GM19328 (cell line): Measurements from ENCODE around the gene EFL1.
A peak's percentile ranks its signal among the peaks of the same experiment; 100 is the strongest.
"Not testable (repeated sequence)": the region's sequence is repeated elsewhere in the genome, so short reads cannot be mapped to it uniquely, and the experiment has no call there.

Experiments
- ATAC-seq: cut with Tn5 transposase; IDR thresholded peaks from one replicate; pipeline ENCODE4 v1.9.1; 2021; ENCODE audit warnings: mild to moderate bottlenecking, moderate library complexity; ENCODE audit not compliant: unreplicated experiment

The EFL1 gene

GRCh38 chr15:82262422-82263026 is at the start of gene EFL1, which contains the start of gene SAXO2:
Gene EFL1, minus strand, starts transcription at chr15:82262734. Its CDS starts 956 bp downstream, at chr15:82261778.
Gene SAXO2, plus strand, starts transcription at chr15:82262818. Its CDS starts 62 bp downstream, at chr15:82262880.
- peak; percentile 95 for ATAC-seq

GRCh38 chr15:82311321-82311720 is 48.8 kb upstream of the EFL1 start:
- ATAC-seq = not testable (repeated sequence)

- no peak for ATAC-seq
These were observed 47.3 kb upstream of the EFL1 start for GRCh38 chr15:82309802-82310201.

- no peak for ATAC-seq
These were observed 45.2 kb upstream of the EFL1 start for GRCh38 chr15:82307714-82308081.

- ATAC-seq = no peak
These were observed 44.5 kb upstream of the EFL1 start for GRCh38 chr15:82306791-82307713.

GRCh38 chr15:82305621-82306048 is 43.1 kb upstream of the EFL1 start:
- no peak for ATAC-seq

GRCh38 chr15:82304778-82305090 is 42.2 kb upstream of the EFL1 start:
- ATAC-seq = no peak

GRCh38 chr15:82303956-82304777 is 41.6 kb upstream of the EFL1 start:
- no peak for ATAC-seq

GRCh38 chr15:82301296-82302016 is 38.9 kb upstream of the EFL1 start:
- ATAC-seq = no peak

GRCh38 chr15:82300883-82301282 is 38.3 kb upstream of the EFL1 start:
- ATAC-seq = no peak

GRCh38 chr15:82300326-82300725 is 37.8 kb upstream of the EFL1 start:
- not testable (repeated sequence) for ATAC-seq

GRCh38 chr15:82299511-82299914 is 37.0 kb upstream of the EFL1 start:
- not testable (repeated sequence) for ATAC-seq

- ATAC-seq = no peak
These were observed 36.0 kb upstream of the EFL1 start for GRCh38 chr15:82298520-82298919.

- no peak for ATAC-seq
These were observed 35.5 kb upstream of the EFL1 start for GRCh38 chr15:82298032-82298431.

GRCh38 chr15:82297546-82297945 is 35.0 kb upstream of the EFL1 start:
- ATAC-seq = no peak

GRCh38 chr15:82294061-82294690 is 31.6 kb upstream of the EFL1 start:
- no peak for ATAC-seq

GRCh38 chr15:82292271-82292670 is 29.7 kb upstream of the EFL1 start:
- ATAC-seq = no peak

- ATAC-seq = not testable (repeated sequence)
These were observed 25.7 kb upstream of the EFL1 start for GRCh38 chr15:82288202-82288601.

GRCh38 chr15:82286475-82286874 is 23.9 kb upstream of the EFL1 start:
- ATAC-seq = peak; percentile 63

GRCh38 chr15:82284381-82284780 is 21.8 kb upstream of the EFL1 start:
- not testable (repeated sequence) for ATAC-seq
